M059J (cell line): ENCODE data around the gene ANKRD31. TPM values are rescaled to one million over a fixed set of nuclear protein-coding genes. Genes with fewer than 3 reads are reported as not detected.
"Not testable (repeated sequence)": the region's sequence is repeated elsewhere in the genome, so short reads cannot be mapped to it uniquely, and the experiment has no call there.

Experiments used
- DNase-seq: peaks from one replicate; pipeline ENCODE4 v3.0.0-alpha.2; 2012; ENCODE audit warnings: low read depth
- total RNA-seq: library from RNA; depleted of rRNA; stranded (reverse); fragments of >200 nt; shearing (Covaris generic); gene quantifications from 2 replicates; pipeline ENCODE4 v1.2.3, GENCODE V29; 2014; rRNA removed

ANKRD31 gene
- 0.02 TPM in 1 of 2 replicates, not detected in the other for total RNA-seq

GRCh38 chr5:75236322-75237316 is at the start of gene ANKRD31:
ANKRD31 (minus strand) TSS chr5:75236878; CDS start chr5:75236686, 192 bp downstream.
- peak; percentile 72 for DNase-seq

- DNase-seq: no peak
Observed at GRCh38 chr5:75286211-75286773, 49.6 kb upstream of the ANKRD31 start.

GRCh38 chr5:75282581-75282980 is 45.9 kb upstream of the ANKRD31 start:
- DNase-seq: no peak

- DNase-seq: peak; percentile 67
Observed at GRCh38 chr5:75281716-75282465, 45.2 kb upstream of the ANKRD31 start.

- DNase-seq: no peak
Observed at GRCh38 chr5:75279321-75279720, 42.6 kb upstream of the ANKRD31 start.

GRCh38 chr5:75277463-75277862 is 40.8 kb upstream of the ANKRD31 start:
- DNase-seq: peak; percentile 7

- no peak for DNase-seq
Observed at GRCh38 chr5:75275756-75276155, 39.1 kb upstream of the ANKRD31 start.

- DNase-seq: no peak
Observed at GRCh38 chr5:75275147-75275546, 38.5 kb upstream of the ANKRD31 start.

- no peak for DNase-seq
Observed at GRCh38 chr5:75274486-75274885, 37.8 kb upstream of the ANKRD31 start.

GRCh38 chr5:75270605-75271004 is 33.9 kb upstream of the ANKRD31 start:
- DNase-seq: not testable (repeated sequence)

- DNase-seq: peak; percentile 39
Observed at GRCh38 chr5:75265731-75266130, 29.1 kb upstream of the ANKRD31 start.

- DNase-seq: no peak
Observed at GRCh38 chr5:75262271-75262670, 25.6 kb upstream of the ANKRD31 start.

GRCh38 chr5:75260708-75261107 is 24.0 kb upstream of the ANKRD31 start:
- no peak for DNase-seq

- not testable (repeated sequence) for DNase-seq
Observed at GRCh38 chr5:75250452-75250851, 13.8 kb upstream of the ANKRD31 start.

GRCh38 chr5:75245023-75245422 is 8.3 kb upstream of the ANKRD31 start:
- no peak for DNase-seq

- no peak for DNase-seq
Observed at GRCh38 chr5:75243510-75243909, 6.8 kb upstream of the ANKRD31 start.

GRCh38 chr5:75243100-75243499 is 6.4 kb upstream of the ANKRD31 start:
- no peak for DNase-seq

GRCh38 chr5:75242067-75242466 is 5.4 kb upstream of the ANKRD31 start:
- no peak for DNase-seq

- peak; percentile 68 for DNase-seq
Observed at GRCh38 chr5:75239681-75240080, 3.0 kb upstream of the ANKRD31 start.

- DNase-seq: no peak
Observed at GRCh38 chr5:75235711-75236110, 967 bp downstream of the ANKRD31 start.

- DNase-seq: no peak
Observed at GRCh38 chr5:75234251-75234650, 2.4 kb downstream of the ANKRD31 start.

GRCh38 chr5:75226916-75227315 is 9.8 kb downstream of the ANKRD31 start:
- no peak for DNase-seq
